Measurements from ENCODE around the gene MCM8.

MCM8 gene

DNA sequence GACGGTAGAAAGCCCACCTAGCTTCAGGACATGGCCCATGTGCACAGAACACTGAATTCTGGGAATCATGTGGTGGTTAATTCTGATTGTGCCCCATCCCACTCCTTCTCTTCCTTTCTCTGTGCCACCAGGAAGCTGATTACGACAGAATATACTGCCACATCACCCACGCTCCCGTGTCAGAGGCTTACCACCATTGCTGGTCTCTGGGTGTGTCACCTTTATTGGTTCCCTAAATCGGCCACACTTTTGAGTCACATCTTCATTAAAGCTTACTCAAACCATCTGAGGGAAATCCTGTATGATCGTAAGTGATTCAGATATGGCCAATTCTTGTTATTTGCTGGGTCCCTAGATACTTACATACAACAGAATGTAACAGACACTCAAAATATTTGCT is 3.2 kb upstream of the MCM8 start:
- DNase-seq (ENCODE audit: low spot score), result no peak

GRCh38 chr20:5949943-5950270 is 545 bp upstream of the MCM8 start:
- DNase-seq (ENCODE audit: low spot score), result no peak

- no peak for DNase-seq (ENCODE audit: low spot score)
Observed at GRCh38 chr20:5967469-5967868, 17.0 kb downstream of the MCM8 start.

GRCh38 chr20:5968462-5968861 is 18.0 kb downstream of the MCM8 start:
- no peak for DNase-seq (ENCODE audit: low spot score)

DNA sequence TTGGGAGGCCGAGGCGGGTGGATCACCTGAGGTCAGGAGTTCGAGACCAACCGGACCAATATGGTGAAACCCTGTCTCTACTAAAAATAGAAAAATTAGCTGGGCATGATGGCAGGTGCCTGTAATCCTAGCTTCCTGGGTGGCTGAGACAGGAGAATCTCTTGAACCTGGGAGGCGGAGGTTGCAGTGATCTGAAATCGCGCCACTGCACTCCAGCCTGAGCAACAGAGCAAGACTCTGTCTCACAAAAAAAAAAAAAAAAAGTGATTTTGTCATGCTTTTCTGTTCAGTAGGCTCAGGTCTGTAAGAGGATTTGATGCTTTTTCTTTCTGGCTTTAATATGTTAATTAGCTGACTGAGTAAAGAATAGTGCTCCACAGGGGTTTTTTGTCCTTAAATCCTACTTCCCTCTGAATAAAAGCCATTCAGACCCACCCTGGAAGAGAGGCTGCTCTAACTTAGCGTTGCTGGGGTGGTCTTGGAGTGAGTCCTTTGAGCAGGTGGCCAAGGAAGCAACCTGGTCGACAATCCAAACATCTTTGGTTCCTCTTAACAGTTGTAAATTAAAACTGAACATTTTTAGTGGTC is 19.0 kb downstream of the MCM8 start:
- DNase-seq (ENCODE audit: low spot score), result no peak

DNA sequence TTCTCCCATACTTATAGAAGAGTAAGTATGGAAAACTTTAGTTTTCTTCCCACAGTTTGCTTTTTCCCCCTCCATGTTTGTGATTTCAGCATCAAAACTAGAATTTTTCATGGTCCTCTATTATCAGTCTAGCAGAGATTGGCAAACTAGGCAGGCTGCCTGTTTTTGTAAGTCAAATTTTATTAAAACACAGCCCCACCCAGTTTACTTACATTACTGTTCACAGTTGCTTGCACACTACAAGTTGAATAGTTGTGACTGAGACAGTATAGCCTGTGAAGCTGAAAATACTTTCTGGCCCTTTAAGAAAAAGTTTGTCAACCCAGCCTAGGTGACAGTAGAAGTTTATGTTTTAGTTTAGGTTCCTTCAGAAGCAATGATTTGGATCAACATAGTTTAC is 19.5 kb downstream of the MCM8 start:
- no peak for DNase-seq (ENCODE audit: low spot score)

DNA sequence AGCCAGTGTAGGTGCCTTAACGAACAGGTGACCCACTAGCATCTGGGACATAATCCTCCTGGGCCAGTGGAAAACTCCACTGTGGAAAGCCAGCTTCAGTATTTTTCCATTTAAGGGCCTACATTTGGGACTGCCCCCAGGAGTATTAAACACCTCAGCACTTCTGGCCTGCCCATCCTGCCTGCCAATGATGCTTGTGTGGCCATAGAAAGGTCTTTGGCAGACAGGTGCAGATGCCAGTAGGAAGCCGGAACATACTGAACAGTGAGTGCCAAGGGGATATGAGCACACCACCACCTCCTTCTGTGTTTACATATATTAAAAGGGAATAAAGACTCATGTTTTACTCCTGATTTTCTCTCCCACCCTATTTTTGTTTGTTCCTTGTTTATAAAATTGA is 19.9 kb downstream of the MCM8 start:
- no peak for DNase-seq (ENCODE audit: low spot score)

DNA sequence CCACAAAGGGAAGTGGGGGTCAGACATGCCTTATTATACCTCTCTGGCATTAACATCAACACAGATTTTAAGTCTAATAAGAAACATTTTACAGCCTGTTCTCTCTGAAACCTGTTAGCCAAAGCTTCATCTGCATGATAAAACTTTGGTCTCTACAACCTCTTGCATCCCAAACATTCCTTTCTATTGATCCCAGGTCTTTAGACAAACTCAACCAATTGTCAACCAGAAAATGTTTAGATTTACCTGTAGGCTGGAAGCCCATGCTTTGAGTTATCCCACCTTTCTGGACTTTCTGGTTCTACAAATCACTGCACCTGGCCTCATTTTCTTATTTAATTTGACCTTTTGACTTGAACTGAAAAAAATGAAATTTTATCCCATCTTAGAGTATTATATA is 20.8 kb downstream of the MCM8 start:
- DNase-seq (ENCODE audit: low spot score), result no peak

- peak; percentile 19 for DNase-seq (ENCODE audit: low spot score)
Observed at GRCh38 chr20:5973172-5973571, 22.7 kb downstream of the MCM8 start.

- DNase-seq (ENCODE audit: low spot score), result no peak
Observed at GRCh38 chr20:5973971-5974370, 23.5 kb downstream of the MCM8 start.

- DNase-seq (ENCODE audit: low spot score), result no peak
Observed at GRCh38 chr20:5974531-5974930, 24.1 kb downstream of the MCM8 start.

GRCh38 chr20:5975778-5976177 is 25.3 kb downstream of the MCM8 start:
- no peak for DNase-seq (ENCODE audit: low spot score)

- DNase-seq (ENCODE audit: low spot score), result no peak
Observed at GRCh38 chr20:5977223-5977622, 26.8 kb downstream of the MCM8 start.

- no peak for DNase-seq (ENCODE audit: low spot score)
Observed at GRCh38 chr20:5977975-5978374, 27.5 kb downstream of the MCM8 start.

DNA sequence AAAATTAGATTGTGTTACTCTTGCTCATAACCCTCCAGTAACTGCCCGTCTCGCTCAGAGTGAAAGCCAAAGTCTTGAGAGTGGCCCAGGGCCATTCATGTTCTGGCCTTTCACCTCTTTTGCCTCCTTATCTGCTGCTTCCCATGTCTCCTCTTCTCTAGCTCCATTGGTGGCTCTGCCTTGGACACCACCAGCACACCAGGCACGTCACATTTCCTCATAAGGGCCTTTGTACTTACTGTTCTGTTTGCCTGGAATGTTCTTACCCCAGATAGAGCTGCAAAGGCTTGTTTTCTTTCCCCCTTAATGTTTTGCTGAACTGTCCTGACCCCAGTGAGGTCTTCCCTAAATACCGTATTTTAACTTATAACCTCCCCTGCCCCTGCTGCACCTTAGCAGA is 29.3 kb downstream of the MCM8 start:
- DNase-seq (ENCODE audit: low spot score), result no peak

DNA sequence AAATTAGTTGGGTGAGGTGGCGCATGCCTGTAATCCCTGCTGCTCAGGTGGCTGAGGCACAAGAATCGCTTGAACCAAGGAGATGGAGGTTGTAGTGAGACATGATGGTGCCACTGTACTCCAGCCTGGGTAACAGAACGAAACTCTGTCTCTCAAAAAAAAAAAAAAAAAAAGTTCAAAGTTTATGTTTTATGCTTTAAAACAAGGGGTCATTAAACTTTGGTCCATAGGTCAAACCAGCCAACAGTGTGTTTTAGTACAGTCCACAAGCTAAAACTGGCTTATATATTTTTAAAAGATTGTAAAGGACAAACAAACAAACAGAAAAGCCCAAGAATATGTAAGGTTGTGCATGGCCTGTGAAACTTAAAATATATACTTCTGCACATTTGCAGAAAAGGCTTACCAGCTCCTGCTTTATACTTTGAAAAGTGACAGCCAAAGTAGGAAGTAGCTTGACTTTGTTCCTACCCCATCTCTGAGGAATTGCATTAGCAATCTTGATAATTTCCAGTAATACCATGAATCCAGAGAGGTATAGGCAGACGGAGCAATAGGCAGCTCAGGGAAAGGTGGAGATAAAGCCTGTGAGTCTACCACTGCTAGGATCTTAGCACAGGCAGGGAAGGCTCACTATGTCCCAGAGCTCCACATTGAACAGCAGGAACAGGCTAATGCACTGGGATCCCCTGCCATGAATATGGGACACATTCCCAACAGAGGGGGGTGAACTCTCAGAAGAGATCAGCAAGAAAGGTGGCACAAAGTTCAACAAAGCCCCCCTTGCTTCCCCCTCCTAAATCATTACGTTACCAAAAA is 30.5 kb downstream of the MCM8 start:
- no peak for DNase-seq (ENCODE audit: low spot score)

- no peak for DNase-seq (ENCODE audit: low spot score)
Observed at GRCh38 chr20:5987383-5987782, 36.9 kb downstream of the MCM8 start.

- DNase-seq (ENCODE audit: low spot score), result no peak
Observed at GRCh38 chr20:5989539-5989938, 39.1 kb downstream of the MCM8 start.

- no peak for DNase-seq (ENCODE audit: low spot score)
Observed at GRCh38 chr20:5990946-5991345, 40.5 kb downstream of the MCM8 start.

DNA sequence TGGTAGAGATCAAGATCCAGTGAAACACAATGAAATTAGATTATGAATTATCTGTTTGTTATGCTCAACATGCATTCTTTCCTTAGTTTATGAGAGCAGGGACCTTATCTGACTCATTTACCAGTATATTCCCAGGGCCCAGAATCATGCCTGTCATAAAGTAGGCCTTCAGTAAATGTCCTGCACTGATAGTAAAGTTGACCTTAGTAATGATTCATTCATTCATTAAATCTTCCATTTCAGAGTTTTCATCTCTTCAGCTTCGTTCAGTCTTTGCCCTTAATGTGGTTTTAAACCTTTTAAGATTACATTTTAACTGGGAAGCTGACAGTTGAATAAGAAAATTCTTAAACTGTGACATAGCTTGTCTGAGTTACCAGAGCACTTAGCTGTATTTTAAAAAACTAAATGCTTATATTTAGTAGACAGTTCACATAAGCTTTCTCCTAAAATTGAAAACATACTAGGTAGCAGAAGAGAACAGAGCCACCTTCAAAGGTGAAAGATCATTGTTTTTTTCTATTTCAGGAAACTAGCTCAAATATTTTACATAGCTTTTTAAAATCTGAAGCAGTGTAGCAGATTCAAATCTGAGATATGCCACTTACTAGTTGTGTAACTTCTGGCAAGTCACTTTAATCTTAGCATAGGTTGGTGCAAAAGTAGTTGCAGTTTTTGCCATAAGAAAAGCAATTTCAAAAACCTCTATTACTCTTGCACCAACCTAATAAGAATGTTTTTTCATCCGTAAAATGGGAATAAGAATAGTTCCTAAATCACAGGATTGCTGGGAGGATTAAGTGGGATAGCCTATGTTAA is 41.4 kb downstream of the MCM8 start:
- peak; percentile 21 for DNase-seq (ENCODE audit: low spot score)

GRCh38 chr20:5996765-5997164 is 46.3 kb downstream of the MCM8 start:
- no peak for DNase-seq (ENCODE audit: low spot score)

DNA sequence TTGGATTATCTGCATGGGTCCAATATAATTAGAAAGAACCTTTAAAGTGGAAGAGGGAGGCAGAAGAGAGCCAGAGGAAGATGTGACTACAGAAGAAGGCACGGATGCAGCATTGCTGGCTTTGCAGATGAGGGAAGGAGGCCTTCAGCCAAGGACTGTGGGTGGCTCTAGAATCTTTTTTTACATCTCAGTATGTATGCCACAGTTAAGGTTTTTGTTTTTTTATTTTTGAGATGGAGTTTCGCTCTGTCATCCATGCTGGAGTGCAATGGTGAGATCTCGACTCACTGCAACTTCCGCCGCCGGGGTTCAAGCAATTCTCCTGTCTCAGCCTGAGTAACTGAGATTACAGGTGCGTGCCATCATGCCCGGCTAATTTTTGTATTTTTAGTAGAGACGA is 49.3 kb downstream of the MCM8 start:
- DNase-seq (ENCODE audit: low spot score), result no peak

DNA sequence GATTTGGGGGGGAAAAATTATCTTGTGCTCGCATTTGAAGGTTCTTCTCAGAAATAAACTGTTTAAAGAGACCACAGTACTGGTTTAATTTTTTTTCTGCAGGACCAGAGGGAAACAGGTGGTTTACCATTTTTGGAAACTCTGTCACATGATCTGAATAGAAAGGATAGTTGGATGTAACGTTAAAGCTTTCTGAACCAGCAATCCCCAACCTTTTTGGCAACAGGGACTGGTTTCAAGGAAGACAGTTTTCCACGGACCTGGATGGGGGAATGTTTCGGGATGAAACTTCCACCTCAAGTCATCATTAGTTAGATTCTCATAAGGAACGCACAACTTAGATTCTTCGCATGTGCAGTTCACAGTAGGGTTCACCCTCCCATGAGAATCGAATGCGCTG is 50.4 kb downstream of the MCM8 start:
- DNase-seq (ENCODE audit: low spot score), result no peak
